SK-N-SH treated with all-trans-retinoic acid at 6 μM for 48 hours (cell line): Measurements from ENCODE around the gene EXTL1.

Experiments used
- ARNTL ChIP-seq: fragments of 450-650 bp; formaldehyde crosslinking; IDR thresholded peaks from 2 replicates; pipeline ENCODE4 v1.5.0; 2020; ENCODE audit warnings: low read depth, mild to moderate bottlenecking, moderate library complexity, borderline replicate concordance
- GLIS3 ChIP-seq: fragments of 250-450 bp; sonication (Bioruptor Pico); IDR thresholded peaks from 2 replicates; pipeline ENCODE4 v1.5.0; 2020; ENCODE audit warnings: mild to moderate bottlenecking, moderate library complexity
- ISL1 ChIP-seq: fragments of 250-450 bp; sonication (Bioruptor Pico); IDR thresholded peaks from 2 replicates; pipeline ENCODE4 v2.1.2; 2022; ENCODE audit warnings: mild to moderate bottlenecking, moderate library complexity
- RARB ChIP-seq: fragments of 250-450 bp; sonication (Bioruptor Pico); IDR thresholded peaks from 2 replicates; pipeline ENCODE4 v1.8.0; 2021; ENCODE audit warnings: mild to moderate bottlenecking, moderate library complexity
- TCF4 ChIP-seq: fragments of 250-450 bp; sonication (Bioruptor Pico); IDR thresholded peaks from 2 replicates; pipeline ENCODE4 v1.8.0; 2021; ENCODE audit warnings: mild to moderate bottlenecking, moderate library complexity, borderline replicate concordance
- ZC3H10 ChIP-seq: fragments of 250-450 bp; sonication (Bioruptor Pico); IDR thresholded peaks from 2 replicates; pipeline ENCODE4 v1.5.1; 2021; ENCODE audit warnings: mild to moderate bottlenecking, moderate library complexity
- ZFP3 ChIP-seq: fragments of 250-450 bp; sonication (Bioruptor Pico); IDR thresholded peaks from 2 replicates; pipeline ENCODE4 v1.5.0; 2020; ENCODE audit warnings: mild to moderate bottlenecking, moderate library complexity
- ZFP30 ChIP-seq: fragments of 450-650 bp; formaldehyde crosslinking; IDR thresholded peaks from 2 replicates; pipeline ENCODE4 v1.5.0; 2022; ENCODE audit warnings: mild to moderate bottlenecking, moderate library complexity

DNA sequence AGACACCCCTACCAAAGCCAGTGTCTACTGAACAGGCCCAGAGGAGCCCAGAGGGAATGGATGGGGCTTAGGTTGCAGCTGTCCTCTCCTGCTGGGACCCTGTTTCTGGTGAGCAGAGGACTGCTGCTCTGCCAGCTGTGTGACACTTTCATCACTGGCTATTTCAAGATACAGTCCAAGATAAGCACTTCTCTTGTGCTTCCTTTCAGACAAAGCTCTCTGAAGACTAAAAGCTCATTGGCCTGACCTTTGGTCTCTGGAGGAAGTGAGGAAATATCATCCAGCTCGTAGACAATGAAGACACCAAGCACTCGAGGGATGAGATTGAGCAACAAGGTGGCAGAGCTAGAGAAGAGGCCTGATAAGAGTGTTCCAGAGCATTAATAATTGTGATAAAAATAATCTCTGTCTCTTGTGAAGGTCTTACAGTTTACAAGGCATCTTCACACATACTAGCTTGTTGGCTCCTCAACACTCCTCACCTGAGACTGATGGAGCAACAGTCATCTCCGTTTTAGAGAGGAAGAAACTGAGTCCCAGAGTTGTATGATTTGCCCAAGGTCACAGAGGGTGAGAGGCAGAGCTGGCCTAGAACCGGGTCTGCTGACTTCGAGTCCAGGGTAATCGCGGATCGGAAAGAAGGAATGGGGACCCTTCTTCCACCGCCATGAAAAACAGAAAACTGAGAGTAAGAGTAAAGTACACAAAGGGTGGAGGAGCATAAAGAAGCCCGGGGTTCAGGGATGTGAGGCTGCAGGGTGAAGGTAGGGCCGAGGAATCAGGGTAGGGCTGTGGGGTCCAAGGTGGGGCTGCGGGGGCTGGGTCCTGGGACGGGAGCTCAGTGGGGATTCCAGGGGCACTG lies 24.4 kb upstream of the EXTL1 start:
- no peak for TF ChIP-seq ZFP30 (CRISPR knock-in tag)
- TF ChIP-seq ZC3H10: no peak
- no peak for TF ChIP-seq ZFP3 (CRISPR knock-in tag)
- TF ChIP-seq TCF4 (CRISPR knock-in tag): no peak
- no peak for TF ChIP-seq ARNTL (CRISPR knock-in tag)
- no peak for TF ChIP-seq RARB (CRISPR knock-in tag)
- no peak for TF ChIP-seq GLIS3 (CRISPR knock-in tag)
- TF ChIP-seq ISL1 (CRISPR knock-in tag): no peak
